HEK293 (cell line): ENCODE measurements around the gene TOMM70.

Experiments used
- ZNF404 ChIP-seq: fragments of 450-650 bp; formaldehyde crosslinking; IDR thresholded peaks from 2 replicates; pipeline ENCODE4 v1.5.1; 2017; ENCODE audit warnings: missing biosample characterization, missing genetic modification characterization
- TF ChIP-seq, protein P1 (sequence below): fragments of 450-650 bp; formaldehyde crosslinking; IDR thresholded peaks from 2 replicates; pipeline ENCODE4 v1.5.1; 2016; ENCODE audit warnings: missing biosample characterization, missing genetic modification characterization

- TF ChIP-seq, protein P1, sequence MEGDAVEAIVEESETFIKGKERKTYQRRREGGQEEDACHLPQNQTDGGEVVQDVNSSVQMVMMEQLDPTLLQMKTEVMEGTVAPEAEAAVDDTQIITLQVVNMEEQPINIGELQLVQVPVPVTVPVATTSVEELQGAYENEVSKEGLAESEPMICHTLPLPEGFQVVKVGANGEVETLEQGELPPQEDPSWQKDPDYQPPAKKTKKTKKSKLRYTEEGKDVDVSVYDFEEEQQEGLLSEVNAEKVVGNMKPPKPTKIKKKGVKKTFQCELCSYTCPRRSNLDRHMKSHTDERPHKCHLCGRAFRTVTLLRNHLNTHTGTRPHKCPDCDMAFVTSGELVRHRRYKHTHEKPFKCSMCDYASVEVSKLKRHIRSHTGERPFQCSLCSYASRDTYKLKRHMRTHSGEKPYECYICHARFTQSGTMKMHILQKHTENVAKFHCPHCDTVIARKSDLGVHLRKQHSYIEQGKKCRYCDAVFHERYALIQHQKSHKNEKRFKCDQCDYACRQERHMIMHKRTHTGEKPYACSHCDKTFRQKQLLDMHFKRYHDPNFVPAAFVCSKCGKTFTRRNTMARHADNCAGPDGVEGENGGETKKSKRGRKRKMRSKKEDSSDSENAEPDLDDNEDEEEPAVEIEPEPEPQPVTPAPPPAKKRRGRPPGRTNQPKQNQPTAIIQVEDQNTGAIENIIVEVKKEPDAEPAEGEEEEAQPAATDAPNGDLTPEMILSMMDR: no peak
- TF ChIP-seq ZNF404 (tag by site-specific recombination): no peak
Observed at GRCh38 chr3:100401674-100402041, 769 bp upstream of the TOMM70 start.
